HG03064 (cell line): ENCODE data around the gene HIC1.
"Not testable (repeated sequence)": the region's sequence is repeated elsewhere in the genome, so short reads cannot be mapped to it uniquely, and the experiment has no call there.

ENCODE experiments used
- ATAC-seq: cut with Tn5 transposase; IDR thresholded peaks from one replicate; pipeline ENCODE4 v1.9.1; 2021; ENCODE audit warnings: low read depth; ENCODE audit not compliant: unreplicated experiment

The HIC1 gene

GRCh38 chr17:2054512-2055291 is at the start of gene HIC1:
Gene HIC1, plus strand, starts transcription at chr17:2055103. Its CDS starts 1,588 bp downstream, at chr17:2056691.
- ATAC-seq, result no peak

GRCh38 chr17:2008332-2009126 is 46.4 kb upstream of the HIC1 start:
- no peak for ATAC-seq

GRCh38 chr17:2009737-2010136 is 45.2 kb upstream of the HIC1 start:
- no peak for ATAC-seq

GRCh38 chr17:2011411-2012371 is 43.2 kb upstream of the HIC1 start:
- no peak for ATAC-seq

- no peak for ATAC-seq
Observed at GRCh38 chr17:2012499-2012898, 42.4 kb upstream of the HIC1 start.

GRCh38 chr17:2013220-2013993 is 41.5 kb upstream of the HIC1 start:
- not testable (repeated sequence) for ATAC-seq

- no peak for ATAC-seq
Observed at GRCh38 chr17:2013994-2014317, 40.9 kb upstream of the HIC1 start.

GRCh38 chr17:2015314-2015713 is 39.6 kb upstream of the HIC1 start:
- no peak for ATAC-seq

GRCh38 chr17:2016494-2016893 is 38.4 kb upstream of the HIC1 start:
- ATAC-seq, result no peak

- no peak for ATAC-seq
Observed at GRCh38 chr17:2017274-2017941, 37.5 kb upstream of the HIC1 start.

- no peak for ATAC-seq
Observed at GRCh38 chr17:2018716-2019510, 36.0 kb upstream of the HIC1 start.

- no peak for ATAC-seq
Observed at GRCh38 chr17:2019723-2020122, 35.2 kb upstream of the HIC1 start.

GRCh38 chr17:2020721-2021120 is 34.2 kb upstream of the HIC1 start:
- ATAC-seq, result no peak

GRCh38 chr17:2022647-2023240 is 32.2 kb upstream of the HIC1 start:
- no peak for ATAC-seq

GRCh38 chr17:2023256-2023655 is 31.6 kb upstream of the HIC1 start:
- no peak for ATAC-seq

GRCh38 chr17:2023692-2024571 is 31.0 kb upstream of the HIC1 start:
- no peak for ATAC-seq

GRCh38 chr17:2024572-2025219 is 30.2 kb upstream of the HIC1 start:
- no peak for ATAC-seq
